GM19438 (cell line): ENCODE data around the gene TMEM271.
"Not testable (repeated sequence)": the region's sequence is repeated elsewhere in the genome, so short reads cannot be mapped to it uniquely, and the experiment has no call there.

Experiments
- ATAC-seq: cut with Tn5 transposase; IDR thresholded peaks from one replicate; pipeline ENCODE4 v1.9.1; 2021; ENCODE audit warnings: low read depth; ENCODE audit not compliant: unreplicated experiment

Gene TMEM271

DNA sequence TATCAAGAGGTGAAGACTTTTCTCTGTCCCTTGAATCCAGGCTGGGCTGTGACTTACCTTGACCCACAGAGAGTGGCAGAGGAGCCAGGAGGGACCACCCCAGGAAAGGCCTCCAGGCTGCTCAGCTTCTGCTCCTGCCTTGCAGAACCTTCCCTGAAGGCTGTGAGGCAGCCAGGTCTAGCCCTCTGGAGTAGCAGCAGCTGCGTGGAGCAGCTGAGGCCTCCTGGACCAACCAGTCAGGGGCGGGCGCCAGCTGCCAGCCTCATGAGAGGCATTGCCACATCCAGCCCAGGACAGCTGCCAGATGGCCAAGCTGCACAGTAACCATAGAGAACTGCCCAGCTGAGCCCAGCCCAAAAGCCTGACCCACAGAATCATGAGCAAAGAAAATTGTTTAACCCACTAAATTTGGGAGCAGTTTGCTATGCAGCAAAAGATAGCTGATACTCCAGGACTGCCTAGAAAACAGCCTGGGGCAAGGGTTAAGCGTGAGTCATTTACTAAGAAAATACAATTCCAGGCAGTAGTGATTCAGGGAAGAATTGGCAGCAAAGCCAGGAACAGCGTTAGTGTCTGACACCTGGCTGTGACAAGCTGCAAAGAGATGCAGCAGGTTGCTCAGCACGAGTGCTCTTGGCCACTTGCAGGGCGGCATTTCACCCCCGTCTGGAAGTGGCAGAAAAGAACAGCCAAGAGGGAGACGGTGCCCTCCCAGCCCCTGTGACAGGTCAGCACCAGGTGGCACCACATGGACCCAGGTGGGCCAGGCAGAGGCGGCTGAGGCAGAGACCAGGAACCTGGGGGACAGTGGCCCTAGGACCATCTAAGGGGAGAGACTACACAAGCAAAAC, 34.5 kb upstream of the TMEM271 start:
- ATAC-seq: no peak

DNA sequence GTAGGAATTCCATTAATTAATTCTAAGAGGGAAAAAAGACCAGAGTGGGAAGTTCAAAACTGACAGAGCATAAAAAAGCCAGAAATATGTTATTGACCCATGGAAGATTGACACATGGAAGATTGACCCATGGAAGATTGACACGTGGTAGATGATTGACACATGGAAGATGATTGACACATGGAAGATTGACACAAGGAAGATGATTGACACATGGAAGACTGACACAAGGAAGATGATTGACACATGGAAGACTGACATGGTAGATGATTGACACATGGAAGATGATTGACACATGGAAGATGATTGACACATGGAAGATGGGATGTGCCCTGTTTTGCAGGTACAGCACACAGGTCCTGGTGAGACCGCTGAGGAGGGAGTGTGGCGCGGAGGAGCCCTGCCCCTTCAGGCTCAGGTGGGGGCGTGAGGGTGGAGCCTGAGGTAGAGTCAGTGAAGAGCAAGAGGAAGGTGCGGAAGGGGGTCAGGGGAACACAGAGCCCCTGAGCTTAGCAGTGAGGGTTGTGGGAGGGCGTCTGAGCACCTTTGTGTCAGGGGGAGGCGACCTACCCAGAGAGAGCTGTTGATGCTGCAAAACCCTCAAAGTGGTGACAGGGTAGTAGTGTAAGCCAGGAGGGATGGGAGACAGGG, 33.4 kb upstream of the TMEM271 start:
- ATAC-seq: no peak

- ATAC-seq: no peak
These were observed 32.1 kb upstream of the TMEM271 start for GRCh38 chr4:608236-608635.

DNA sequence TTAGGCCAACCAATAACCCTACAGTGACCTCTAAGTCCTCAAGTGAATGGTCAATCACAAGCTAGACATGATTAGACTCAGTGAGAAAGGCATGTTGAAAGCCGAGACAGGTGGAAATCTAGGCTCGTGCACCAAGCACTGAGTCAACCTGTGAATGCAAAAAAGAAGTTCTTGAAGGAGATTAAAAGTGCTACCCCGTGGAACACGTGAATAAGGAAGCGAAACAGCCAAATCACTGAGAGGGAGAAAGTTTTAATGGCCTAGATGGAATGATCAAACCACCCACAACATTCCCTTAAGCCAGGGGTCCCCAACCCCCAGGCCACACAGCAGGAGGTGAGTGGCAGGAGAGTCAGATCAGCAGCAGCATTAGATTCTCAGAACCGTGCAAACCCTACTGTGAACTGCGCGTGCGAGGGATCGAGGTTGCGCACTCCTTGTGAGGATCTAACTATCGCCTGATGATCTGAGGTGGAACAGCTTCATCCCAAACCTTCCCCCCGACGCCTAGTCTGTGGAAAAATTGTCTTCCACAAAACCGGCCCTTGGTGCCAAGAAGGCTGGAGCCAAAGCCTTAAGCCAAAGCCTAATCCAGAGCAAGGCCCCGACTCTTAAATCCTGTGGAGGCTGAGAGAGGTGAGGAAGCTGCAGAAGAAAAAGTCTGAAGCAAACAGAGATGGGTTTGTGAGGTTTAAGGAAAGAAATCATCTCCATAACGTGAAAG, 29.8 kb upstream of the TMEM271 start:
- no peak for ATAC-seq

DNA sequence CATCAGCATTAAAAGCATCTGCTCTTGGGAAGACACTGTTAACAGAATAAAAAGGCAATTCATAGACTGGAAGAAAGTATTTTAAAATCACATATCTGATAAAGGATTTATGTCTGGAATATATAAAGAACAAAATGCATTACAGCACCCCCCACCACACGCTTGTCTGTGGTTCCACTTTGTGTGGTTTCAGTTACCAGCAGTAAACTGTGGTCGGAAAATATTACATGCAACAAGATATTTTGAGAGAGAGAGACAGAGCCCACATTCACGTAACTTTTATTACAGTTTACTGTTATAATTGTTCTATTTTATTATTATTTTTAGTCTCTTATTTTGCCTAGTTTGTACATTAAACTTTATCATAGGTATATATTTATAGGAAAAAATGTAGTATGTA, 28.0 kb upstream of the TMEM271 start:
- ATAC-seq: no peak

DNA sequence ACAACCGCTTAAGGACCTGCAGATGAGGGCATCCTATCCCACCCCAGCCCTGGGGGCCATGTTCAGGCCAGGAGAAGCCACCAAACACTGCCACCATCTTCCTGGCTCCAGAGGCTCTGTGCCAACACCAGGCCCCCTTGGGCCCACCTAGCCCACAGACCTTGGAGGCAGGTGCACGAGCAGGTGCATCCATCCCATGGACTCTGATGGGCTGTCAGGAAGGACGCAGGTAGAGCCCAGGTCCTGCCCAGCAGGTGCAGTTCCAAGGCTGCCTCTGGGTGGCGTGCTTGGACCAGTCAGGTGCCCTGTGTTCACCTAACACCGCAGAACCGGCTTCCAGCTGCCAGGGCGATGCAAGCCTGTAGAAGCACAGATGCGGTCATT, 26.5 kb upstream of the TMEM271 start:
- no peak for ATAC-seq

DNA sequence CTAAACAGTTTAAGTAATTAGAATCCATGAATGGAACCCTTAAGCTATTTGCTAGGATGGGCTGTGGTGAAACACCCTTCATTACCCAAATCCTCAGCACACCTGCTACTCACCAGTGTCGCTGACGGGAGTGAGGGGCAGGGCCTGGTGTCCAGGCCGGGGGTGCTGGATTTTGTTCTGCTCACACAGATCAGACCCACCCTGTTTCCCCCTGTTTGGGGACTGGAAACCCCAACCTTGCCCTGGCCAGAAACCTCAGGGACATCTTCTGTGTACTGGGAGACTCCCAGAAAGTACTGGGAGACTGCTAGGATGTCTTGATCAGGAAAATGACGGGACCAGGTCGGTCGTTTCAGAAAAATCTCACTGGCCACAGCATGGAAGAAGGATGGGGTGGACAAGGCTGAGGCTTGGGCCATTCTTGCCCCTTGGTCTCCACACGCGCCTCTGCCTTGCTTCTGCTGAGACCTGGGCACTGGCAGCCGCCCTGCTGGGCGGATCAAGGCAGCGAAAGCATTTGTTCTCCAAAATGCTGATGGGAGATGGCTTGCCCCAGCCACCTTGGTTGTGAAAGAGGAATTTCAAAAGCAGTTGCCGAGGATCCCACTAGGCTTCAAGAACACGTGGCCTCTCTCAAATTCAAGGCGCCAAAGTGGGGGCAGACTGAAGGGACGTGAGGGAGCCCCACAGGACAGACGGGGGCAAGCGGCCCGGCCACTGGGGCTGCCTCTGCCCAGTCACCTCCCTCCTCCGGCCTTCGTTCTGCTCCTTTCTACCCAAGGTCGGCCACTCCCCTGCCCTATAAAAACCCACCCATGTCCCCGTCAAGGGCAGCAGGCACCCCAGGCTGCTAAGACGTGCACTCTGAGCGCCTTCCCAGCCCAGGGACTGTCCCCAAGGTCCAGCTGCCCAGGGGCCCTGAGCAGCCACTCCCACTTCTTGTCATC, 25.8 kb upstream of the TMEM271 start:
- no peak for ATAC-seq

DNA sequence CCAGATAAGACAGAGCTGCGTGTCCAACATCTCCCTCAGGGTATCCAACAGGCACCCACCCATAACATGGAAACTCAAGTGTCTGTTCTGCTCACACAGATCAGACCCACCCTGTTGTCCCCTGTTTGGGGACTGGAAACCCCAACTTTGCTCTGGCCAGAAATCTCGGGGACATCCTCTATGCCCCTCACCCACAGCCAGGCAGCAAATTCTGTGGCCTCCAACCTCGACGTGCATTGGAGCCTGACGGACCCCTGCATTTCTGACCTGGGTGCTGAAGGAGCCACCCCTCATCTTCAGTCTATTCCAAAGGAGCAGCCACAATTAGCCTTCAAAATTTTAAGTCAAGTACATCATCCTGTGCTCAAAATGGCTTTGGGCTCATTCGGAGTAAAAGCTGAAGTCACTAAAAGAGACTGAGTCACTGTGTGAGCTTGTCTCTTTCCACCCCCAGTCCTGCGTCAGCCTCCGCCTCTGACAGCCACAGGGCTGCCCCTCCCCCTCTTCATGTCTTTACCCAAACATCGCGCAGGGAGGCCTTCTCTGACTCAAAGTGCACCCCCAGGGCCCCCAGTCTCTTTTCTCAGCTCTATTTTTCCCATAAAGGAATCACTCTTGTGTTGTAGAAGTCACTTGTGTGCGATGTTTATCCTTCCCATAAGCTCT, 24.9 kb upstream of the TMEM271 start:
- no peak for ATAC-seq

DNA sequence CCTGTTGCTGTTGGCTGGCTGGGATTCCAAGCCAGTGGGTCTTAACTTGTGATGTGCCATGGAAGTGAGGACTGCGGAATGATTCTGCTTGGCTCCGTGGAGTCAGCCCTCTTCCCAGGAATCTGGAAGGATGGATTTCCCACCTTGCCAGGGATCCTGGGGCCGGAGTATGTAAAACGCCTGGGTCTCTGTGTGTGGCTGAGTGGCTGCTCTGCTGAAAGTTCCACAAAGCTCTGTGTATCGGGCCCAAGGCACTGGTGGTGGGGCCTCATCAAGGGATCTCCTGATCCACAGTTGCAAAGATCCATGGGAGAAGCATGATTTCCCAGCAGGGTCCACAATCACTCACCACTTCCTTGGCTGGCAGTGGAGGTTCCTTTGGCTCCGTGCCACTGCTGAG, 24.1 kb upstream of the TMEM271 start:
- no peak for ATAC-seq

DNA sequence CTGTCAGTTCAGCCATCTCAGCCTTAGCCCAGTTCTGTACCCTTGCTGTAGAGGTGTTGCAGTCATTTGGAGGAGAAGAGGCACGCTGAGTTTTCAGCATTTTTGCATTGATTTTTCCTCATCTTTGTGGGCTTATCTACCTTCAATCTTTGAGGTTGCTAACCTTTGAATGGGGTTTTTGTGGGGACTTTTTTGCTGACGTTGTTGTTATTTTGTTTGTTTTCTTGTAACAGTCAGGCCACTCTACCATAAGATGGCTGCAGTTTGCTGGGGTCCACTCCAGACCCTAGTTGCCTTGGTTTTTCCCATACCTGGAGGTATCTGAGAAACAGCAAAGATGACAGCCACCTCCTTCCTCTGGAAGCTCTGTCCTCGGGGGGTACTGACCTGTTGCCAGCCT, 22.8 kb upstream of the TMEM271 start:
- no peak for ATAC-seq

DNA sequence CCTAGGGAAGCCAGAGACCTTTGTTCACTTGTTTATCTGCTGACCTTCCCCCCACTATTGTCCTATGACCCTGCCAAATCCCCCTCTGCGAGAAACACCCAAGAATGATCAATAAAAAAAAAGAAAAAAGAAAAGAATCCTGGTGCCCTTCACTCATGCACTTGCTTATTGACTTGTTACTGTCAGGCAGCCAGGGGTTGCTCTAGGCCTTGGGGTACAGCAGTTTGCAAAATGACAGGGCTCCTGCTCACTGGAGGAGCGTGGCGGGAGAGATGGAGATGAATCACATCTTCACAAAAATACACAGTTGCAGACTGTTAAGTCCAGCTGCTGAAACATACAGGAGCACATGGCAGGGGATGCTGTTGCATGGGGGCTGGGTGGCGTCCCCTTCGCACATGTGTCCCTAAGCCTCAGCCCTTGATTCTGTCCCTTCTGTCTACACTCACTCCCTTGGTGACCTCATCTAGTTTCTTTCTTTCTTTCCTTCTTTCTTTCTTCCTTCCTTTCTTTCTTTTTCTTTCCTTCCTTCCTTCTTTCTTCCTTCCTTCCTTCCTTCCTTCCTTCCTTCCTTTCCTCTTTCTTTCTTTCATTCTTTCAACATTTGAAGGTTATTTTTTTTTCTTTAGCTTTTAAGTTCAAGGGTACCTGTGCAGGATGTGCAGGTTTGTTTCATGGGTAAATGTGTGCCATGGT, 16.9 kb upstream of the TMEM271 start:
- no peak for ATAC-seq

DNA sequence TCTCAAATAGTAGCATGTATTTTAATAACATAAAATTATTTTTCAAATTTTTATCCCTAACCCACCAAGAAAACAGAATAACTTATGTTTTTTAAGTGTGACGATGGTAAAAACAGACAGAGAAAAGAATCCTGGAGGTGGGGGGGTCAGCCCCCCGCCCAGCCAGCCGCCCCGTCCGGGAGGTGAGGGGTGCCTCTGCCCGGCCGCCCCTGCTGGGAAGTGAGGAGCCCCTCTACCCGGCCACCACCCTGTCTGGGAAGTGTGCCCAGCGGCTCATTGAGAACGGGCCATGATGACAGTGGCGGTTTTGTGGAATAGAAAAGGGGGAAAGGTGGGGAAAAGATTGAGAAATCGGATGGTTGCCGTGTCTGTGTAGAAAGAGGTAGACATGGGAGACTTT, 16.1 kb upstream of the TMEM271 start:
- not testable (repeated sequence) for ATAC-seq

DNA sequence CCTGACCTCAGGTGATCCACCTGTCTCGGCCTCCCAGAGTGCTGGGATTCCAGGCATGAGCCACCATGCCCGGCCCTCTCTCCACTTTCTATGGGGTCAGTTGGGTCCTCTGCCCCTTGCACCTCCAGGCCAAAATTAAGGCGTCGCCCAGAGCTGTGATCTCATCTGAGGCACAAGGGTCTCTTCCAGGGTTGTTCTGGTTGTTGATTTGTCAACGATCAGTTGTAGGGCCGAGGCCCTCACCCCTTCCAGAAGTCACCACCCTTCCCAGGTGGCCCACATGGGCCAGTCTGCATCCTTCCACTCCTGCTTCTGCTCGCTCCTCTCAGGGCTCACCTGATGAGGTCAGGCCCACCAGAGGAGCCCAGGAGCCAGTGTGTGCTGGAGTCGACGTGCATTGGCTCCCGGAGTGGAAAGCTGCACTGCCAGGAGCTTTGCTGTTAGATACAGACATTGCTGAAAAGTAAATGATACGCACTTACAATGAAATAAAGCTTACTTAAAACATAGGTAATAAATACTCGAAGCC, 14.3 kb upstream of the TMEM271 start:
- ATAC-seq: no peak

GRCh38 chr4:589219-589963, 13.3 kb upstream of the TMEM271 start:
- ATAC-seq: no peak

GRCh38 chr4:588351-588849, 12.3 kb upstream of the TMEM271 start:
- ATAC-seq: no peak

DNA sequence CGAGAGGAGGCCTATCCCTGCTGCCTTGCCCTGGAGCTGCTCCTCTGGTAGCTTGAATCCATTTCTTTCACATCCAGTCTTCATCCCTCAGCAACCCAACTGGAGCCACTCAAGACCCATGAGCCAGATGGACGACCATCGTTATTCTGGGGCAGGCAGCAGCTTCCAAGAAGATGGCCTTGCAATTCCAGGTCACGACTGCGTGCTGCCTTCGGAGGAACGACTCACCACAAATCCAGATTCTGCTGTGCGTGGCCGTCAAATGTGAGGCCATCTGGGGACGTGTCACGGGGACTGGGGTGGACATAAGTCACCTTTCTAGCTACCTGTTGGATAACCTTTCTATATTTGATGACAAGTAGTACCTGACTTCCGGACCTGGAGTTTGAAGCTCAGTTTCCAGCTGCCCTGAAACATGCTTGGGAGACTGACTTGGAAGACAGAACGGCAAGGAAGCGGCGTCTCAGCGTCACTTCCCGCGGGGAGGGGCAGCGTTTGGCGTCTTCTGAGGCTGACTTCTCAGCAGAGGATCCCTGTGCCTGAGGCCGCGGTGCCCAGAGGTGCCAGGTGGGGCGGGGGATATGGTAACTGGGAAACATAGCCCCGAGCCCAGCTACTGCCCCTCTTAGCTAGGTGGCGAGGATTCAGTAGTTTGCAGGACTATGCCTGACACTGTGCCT, 11.7 kb upstream of the TMEM271 start:
- no peak for ATAC-seq

DNA sequence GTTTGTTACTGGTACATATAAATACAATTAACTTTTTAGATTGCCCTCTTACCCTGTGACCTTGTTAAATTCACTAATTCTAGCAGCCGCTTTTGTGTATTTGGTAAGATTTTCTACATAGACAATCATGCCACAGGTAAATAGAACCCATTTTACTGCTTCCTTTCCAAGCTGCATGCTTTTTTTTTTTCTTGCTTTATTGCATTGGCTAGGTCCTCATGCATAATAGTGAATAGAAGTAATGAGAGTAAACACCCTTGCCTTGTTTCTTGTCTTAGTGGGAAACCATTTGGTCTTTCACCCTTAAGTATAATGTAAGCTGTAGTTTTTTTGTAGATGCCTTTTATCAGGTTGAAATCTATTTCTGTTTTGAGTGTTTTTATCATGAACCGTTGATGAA, 7.7 kb upstream of the TMEM271 start:
- no peak for ATAC-seq
